ENCODE data around the gene KCP.
A peak's percentile ranks its signal among the peaks of the same experiment; 100 is the strongest.

Gene KCP

GRCh38 chr7:128841171-128841690 is 69.3 kb downstream of the KCP start:
- no peak for DNase-seq (ENCODE audit: low read depth)

GRCh38 chr7:128840326-128841170 is 70.0 kb downstream of the KCP start:
- DNase-seq (ENCODE audit: low read depth), result no peak

GRCh38 chr7:128839751-128840177 is 70.7 kb downstream of the KCP start:
- no peak for DNase-seq (ENCODE audit: low read depth)

GRCh38 chr7:128838981-128839731 is 71.4 kb downstream of the KCP start:
- DNase-seq (ENCODE audit: low read depth), result no peak

- no peak for DNase-seq (ENCODE audit: low read depth)
Observed at GRCh38 chr7:128838109-128838779, 72.3 kb downstream of the KCP start.

GRCh38 chr7:128837521-128837921 is 73.0 kb downstream of the KCP start:
- no peak for DNase-seq (ENCODE audit: low read depth)

GRCh38 chr7:128836729-128837348 is 73.7 kb downstream of the KCP start:
- no peak for DNase-seq (ENCODE audit: low read depth)

- DNase-seq (ENCODE audit: low read depth), result no peak
Observed at GRCh38 chr7:128835790-128836641, 74.5 kb downstream of the KCP start.

- no peak for DNase-seq (ENCODE audit: low read depth)
Observed at GRCh38 chr7:128835231-128835751, 75.2 kb downstream of the KCP start.

- DNase-seq (ENCODE audit: low read depth), result no peak
Observed at GRCh38 chr7:128833946-128834325, 76.6 kb downstream of the KCP start.

GRCh38 chr7:128833148-128833945 is 77.2 kb downstream of the KCP start:
- DNase-seq (ENCODE audit: low read depth), result no peak

- no peak for DNase-seq (ENCODE audit: low read depth)
Observed at GRCh38 chr7:128832880-128833147, 77.7 kb downstream of the KCP start.

GRCh38 chr7:128831994-128832879 is 78.3 kb downstream of the KCP start:
- peak; percentile 64 for DNase-seq (ENCODE audit: low read depth)

GRCh38 chr7:128831178-128831993 is 79.1 kb downstream of the KCP start:
- DNase-seq (ENCODE audit: low read depth), result peak; percentile 62

- DNase-seq (ENCODE audit: low read depth), result no peak
Observed at GRCh38 chr7:128830231-128831177, 80.0 kb downstream of the KCP start, which contains the start of gene FLNC. TSS of gene FLNC (plus strand) at chr7:128830406. CDS start at chr7:128830638, 232 bp downstream.

- DNase-seq (ENCODE audit: low read depth), result no peak
Observed at GRCh38 chr7:128829391-128830166, 80.9 kb downstream of the KCP start.
